Neural crest cell (in vitro differentiated cells): ENCODE measurements around the gene LTV1. TPM values are rescaled to one million over a fixed set of nuclear protein-coding genes. Genes with fewer than 3 reads are reported as not detected.
"Not testable (repeated sequence)": the region's sequence is repeated elsewhere in the genome, so short reads cannot be mapped to it uniquely, and the experiment has no call there.

Experiments
- DNase-seq: peaks from one replicate; pipeline ENCODE4 v3.0.0; 2021; ENCODE audit warnings: low read depth, mixed read lengths, low spot score
- H3K27ac Mint-ChIP-seq: one replicate; pipeline ENCODE4 v1.8.0; 2021; ENCODE audit warnings: mild to moderate bottlenecking, mixed read lengths; ENCODE audit not compliant: unreplicated experiment
- H3K27me3 Mint-ChIP-seq: 2 replicates; pipeline ENCODE4 v1.8.0; 2021; ENCODE audit warnings: low read depth, mild to moderate bottlenecking, mixed read lengths
- H3K36me3 Mint-ChIP-seq: 2 replicates; pipeline ENCODE4 v1.8.0; 2021; ENCODE audit warnings: low read depth, mild to moderate bottlenecking, mixed read lengths
- H3K4me1 Mint-ChIP-seq: 2 replicates; pipeline ENCODE4 v1.8.0; 2021; ENCODE audit warnings: mixed read lengths
- H3K4me3 Mint-ChIP-seq: one replicate; pipeline ENCODE4 v1.8.0; 2021; ENCODE audit warnings: mild to moderate bottlenecking, mixed read lengths
- H3K9me3 Mint-ChIP-seq: 2 replicates; pipeline ENCODE4 v1.8.0; 2021; ENCODE audit warnings: mixed read lengths
- total RNA-seq: library from RNA; stranded (reverse); gene quantifications from 2 replicates; pipeline ENCODE4 v1.2.1, GENCODE V29; 2021
- TF ChIP-seq, protein P1 (sequence below): fragments of 200-600 bp; sonication (generic); conservative IDR thresholded peaks from 2 replicates; pipeline ENCODE4 v1.5.0; 2021; ENCODE audit warnings: antibody characterized with exemption, mild to moderate bottlenecking

LTV1 gene
- total RNA-seq, 1 donor from 2014 or later = 33.1 TPM

DNA sequence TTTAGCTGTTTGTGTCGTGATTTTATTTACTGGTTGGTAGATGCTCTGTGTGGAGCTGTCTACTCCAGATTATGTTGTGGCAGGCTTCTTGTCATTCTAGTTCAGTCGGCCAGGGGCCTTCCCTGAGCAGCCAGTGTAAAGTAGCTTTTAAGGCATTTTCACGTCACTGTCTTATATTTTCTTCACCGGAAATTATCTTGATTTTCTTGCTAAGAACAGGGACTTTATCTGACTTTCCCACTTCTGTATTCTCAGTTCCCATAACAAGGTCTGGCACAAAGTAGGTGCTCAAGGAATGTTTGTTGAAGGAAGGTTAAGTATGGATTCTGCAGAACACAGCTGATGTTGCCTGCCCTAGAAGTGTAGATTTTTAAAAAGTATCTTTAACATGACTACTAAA, 868 bp downstream of the LTV1 start:
- Mint-ChIP-seq H3K36me3 (peaks cover 14% of the 10 kb centered on the region), H3K4me3 (peak overlapping the region; percentile 98), H3K9me3 (no peaks in the 10 kb centered on the region), H3K27ac (peak overlapping the region; percentile 100), H3K27me3 (no peaks in the 10 kb centered on the region), H3K4me1 (peaks cover 17% of the 10 kb centered on the region)
- DNase-seq = no peak
- TF ChIP-seq, protein P1, sequence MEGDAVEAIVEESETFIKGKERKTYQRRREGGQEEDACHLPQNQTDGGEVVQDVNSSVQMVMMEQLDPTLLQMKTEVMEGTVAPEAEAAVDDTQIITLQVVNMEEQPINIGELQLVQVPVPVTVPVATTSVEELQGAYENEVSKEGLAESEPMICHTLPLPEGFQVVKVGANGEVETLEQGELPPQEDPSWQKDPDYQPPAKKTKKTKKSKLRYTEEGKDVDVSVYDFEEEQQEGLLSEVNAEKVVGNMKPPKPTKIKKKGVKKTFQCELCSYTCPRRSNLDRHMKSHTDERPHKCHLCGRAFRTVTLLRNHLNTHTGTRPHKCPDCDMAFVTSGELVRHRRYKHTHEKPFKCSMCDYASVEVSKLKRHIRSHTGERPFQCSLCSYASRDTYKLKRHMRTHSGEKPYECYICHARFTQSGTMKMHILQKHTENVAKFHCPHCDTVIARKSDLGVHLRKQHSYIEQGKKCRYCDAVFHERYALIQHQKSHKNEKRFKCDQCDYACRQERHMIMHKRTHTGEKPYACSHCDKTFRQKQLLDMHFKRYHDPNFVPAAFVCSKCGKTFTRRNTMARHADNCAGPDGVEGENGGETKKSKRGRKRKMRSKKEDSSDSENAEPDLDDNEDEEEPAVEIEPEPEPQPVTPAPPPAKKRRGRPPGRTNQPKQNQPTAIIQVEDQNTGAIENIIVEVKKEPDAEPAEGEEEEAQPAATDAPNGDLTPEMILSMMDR = no peak

DNA sequence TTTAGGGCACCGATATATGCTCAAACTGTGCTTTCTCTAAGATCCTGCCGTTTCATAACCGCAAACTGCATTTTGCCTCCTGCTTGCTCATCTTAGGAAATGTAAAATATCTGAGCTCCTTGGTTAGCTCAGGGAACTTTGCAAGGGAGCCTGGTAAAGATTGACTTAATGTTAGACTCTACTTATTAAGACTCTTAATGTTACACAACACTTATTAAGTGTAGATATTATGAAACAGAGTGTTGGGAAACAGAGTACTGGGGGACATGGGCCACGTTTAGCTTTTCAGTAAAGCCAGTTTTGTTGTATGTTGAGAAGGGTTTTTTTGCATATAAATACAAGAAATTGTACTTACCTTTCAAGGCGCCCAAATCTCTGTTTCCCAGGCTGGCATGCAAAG, 1.9 kb downstream of the LTV1 start:
- Mint-ChIP-seq H3K36me3 (peaks cover 24% of the 10 kb centered on the region), H3K9me3 (no peaks in the 10 kb centered on the region), H3K4me3 (peak overlapping the region; percentile 61), H3K27ac (no peak overlapping the region), H3K27me3 (no peaks in the 10 kb centered on the region), H3K4me1 (peaks cover 17% of the 10 kb centered on the region)
- DNase-seq = no peak
- TF ChIP-seq, protein P1 = no peak

DNA sequence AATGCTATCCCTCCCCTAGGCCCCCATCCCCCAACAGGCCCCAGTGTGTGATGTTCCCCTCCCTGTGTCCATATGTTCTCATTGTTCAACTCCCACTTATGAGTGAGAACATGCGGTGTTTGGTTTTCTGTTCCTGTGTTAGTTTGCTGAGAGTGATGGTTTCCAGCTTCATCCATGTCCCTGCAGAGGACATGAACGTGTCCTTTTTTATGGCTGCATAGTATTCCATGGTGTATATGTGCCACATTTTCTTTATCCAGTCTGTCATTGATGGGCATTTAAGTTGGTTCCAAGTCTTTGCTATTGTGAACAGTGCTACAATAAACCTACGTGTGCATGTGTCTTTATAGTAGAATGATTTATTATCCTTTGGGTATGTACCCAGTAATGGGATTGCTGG, 8.6 kb downstream of the LTV1 start:
- not testable (repeated sequence) for H3K27ac Mint-ChIP-seq, DNase-seq, H3K4me1 Mint-ChIP-seq, H3K4me3 Mint-ChIP-seq, H3K27me3 Mint-ChIP-seq
- Mint-ChIP-seq H3K36me3 (peaks cover 85% of the 10 kb centered on the region), H3K9me3 (peaks cover 16% of the 10 kb centered on the region)

DNA sequence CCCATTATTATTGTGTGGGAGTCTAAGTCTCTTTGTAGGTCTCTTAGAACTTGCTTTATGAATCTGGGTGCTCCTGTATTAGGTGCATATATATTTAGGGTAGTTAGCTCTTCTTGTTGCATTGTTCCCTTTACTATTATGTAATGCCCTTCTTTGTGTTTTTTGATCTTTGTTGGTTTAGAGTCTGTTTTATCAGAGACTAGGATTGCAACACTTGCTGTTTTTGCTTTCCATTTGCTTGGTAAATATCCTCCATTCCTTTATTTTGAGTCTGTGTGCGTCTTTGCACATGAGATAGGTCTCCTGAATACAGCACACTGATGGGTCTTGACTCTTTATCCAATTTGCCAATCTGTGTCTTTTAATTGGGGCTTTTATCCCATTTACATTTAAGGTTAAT, 11.9 kb downstream of the LTV1 start:
- not testable (repeated sequence) for DNase-seq, H3K27ac Mint-ChIP-seq, H3K27me3 Mint-ChIP-seq, H3K4me3 Mint-ChIP-seq, H3K4me1 Mint-ChIP-seq
- Mint-ChIP-seq H3K36me3 (peaks cover 85% of the 10 kb centered on the region), H3K9me3 (peaks cover 16% of the 10 kb centered on the region)

DNA sequence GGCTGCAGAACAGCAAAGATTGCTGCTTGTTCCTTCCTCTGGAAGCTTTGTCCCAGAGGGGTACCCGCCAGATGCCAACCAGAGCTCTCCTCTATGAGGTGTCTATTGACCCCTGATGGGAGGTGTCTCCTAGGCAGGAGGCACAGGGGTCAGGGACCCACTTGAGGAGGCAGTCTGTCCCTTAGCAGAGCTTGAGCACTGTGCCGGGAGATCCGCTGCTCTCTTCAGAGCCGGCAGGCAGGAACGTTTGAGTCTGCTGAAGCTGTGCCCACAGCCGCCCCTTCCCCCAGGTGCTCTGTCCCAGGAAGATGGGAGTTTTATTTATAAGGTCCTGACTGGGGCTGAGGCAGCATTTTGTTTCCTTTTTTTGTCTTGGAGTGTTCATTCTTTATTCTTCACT, 13.6 kb downstream of the LTV1 start:
- H3K27me3 Mint-ChIP-seq, H3K27ac Mint-ChIP-seq, H3K4me1 Mint-ChIP-seq, DNase-seq, H3K4me3 Mint-ChIP-seq: not testable (repeated sequence)
- H3K9me3 Mint-ChIP-seq = peaks cover 13% of the 10 kb centered on the region
- peaks cover 74% of the 10 kb centered on the region for H3K36me3 Mint-ChIP-seq

DNA sequence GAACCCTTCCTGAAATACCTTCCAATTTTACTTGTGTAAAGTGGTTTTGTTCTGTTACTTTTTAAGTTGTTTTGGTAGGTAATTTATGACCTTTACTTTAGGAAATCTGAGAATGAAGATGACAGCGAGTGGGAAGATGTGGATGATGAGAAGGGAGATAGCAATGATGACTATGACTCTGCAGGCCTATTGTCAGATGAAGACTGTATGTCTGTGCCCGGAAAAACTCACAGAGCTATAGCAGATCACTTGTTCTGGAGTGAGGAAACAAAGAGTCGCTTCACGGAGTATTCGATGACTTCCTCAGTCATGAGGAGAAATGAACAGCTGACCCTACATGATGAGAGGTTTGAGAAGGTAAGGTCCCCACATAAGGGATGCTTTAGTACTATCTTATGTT, 14.5 kb downstream of the LTV1 start:
- Mint-ChIP-seq H3K9me3 (peaks cover 13% of the 10 kb centered on the region), H3K27me3 (no peaks in the 10 kb centered on the region), H3K36me3 (peaks cover 65% of the 10 kb centered on the region), H3K27ac (no peak overlapping the region), H3K4me1 (no peaks in the 10 kb centered on the region), H3K4me3 (no peak overlapping the region)
- TF ChIP-seq, protein P1 = no peak
- DNase-seq = no peak

DNA sequence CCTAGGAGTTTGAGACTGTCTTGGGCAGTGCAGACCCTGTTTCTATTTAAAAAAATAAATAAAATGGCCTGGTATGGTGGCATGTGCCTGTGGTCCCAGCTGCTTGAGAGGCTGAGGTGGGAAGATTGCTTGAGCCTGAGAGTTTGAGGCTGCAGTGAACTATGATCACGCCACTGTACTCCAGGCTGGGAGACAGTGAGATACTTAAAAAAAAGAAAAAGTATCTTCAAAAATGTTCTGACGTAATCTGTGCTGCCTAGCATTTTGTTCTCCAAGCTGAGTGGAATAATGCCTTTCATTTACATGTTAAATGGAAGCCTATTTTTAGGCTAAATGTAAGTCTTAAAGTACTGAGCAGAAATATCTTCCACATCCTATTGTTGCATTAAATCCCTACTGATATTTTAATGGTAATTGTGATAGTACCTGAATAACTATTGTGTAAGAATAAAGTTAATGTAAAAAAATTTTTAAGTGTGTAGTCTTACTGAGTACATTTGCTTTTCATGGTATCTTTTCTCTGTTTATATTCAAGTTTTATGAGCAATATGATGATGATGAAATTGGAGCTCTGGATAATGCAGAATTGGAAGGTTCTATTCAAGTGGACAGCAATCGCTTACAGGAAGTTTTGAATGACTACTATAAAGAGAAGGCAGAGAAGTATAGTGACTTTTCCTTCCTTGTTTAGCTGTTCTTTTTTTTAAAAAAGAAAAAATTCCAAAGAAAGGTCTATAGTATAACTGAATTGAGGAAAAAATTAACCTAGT, 16.9 kb downstream of the LTV1 start:
- TF ChIP-seq, protein P1 = no peak
- Mint-ChIP-seq H3K4me3 (no peak overlapping the region), H3K9me3 (peaks cover 5% of the 10 kb centered on the region), H3K4me1 (no peaks in the 10 kb centered on the region), H3K36me3 (peaks cover 54% of the 10 kb centered on the region), H3K27ac (no peak overlapping the region), H3K27me3 (no peaks in the 10 kb centered on the region)
- no peak for DNase-seq
